Measurements from ENCODE around the gene BABAM2.

The BABAM2 gene

GRCh38 chr2:27904405-27904665 lies 13.8 kb downstream of the BABAM2 start:
- peaks cover 36% of the 10 kb centered on the region for H3K36me3 ChIP-seq
- H4K20me1 ChIP-seq = peaks cover 10% of the 10 kb centered on the region; the same call in 1 of the 2 replicates
- no peak overlapping the region for H3K4me2 ChIP-seq
- TF ChIP-seq Cebpa-rat (IDR thresholded peaks at IDR 0.05) = no peak
- no peaks in the 10 kb centered on the region for H3K4me1 ChIP-seq
- no peak overlapping the region for H3K9ac ChIP-seq
- H3K4me3 ChIP-seq = no peak overlapping the region
- H3K9me3 ChIP-seq = no peaks in the 10 kb centered on the region
- H3K27ac ChIP-seq = no peak overlapping the region
- H3K27me3 ChIP-seq = no peaks in the 10 kb centered on the region

GRCh38 chr2:27906074-27906473 lies 15.5 kb downstream of the BABAM2 start:
- no peak overlapping the region for H3K9ac ChIP-seq
- H3K27ac ChIP-seq = no peak overlapping the region
- no peaks in the 10 kb centered on the region for H3K9me3 ChIP-seq
- no peaks in the 10 kb centered on the region for H3K27me3 ChIP-seq
- H3K4me3 ChIP-seq = no peak overlapping the region
- H3K4me2 ChIP-seq = no peak overlapping the region
- TF ChIP-seq Cebpa-rat (IDR thresholded peaks at IDR 0.05) = no peak
- H4K20me1 ChIP-seq = peaks cover 23% of the 10 kb centered on the region; the same call in 1 of the 2 replicates
- H3K36me3 ChIP-seq = peaks cover 32% of the 10 kb centered on the region
- no peaks in the 10 kb centered on the region for H3K4me1 ChIP-seq

GRCh38 chr2:27907547-27907946 lies 17.0 kb downstream of the BABAM2 start:
- no peak overlapping the region for H3K4me2 ChIP-seq
- no peak for TF ChIP-seq Cebpa-rat (IDR thresholded peaks at IDR 0.05)
- H3K4me1 ChIP-seq = no peaks in the 10 kb centered on the region
- no peak overlapping the region for H3K4me3 ChIP-seq
- no peak overlapping the region for H3K9ac ChIP-seq
- H4K20me1 ChIP-seq = peaks cover 23% of the 10 kb centered on the region; the same call in 1 of the 2 replicates
- no peaks in the 10 kb centered on the region for H3K9me3 ChIP-seq
- no peak overlapping the region for H3K27ac ChIP-seq
- H3K36me3 ChIP-seq = peaks cover 26% of the 10 kb centered on the region; the same call in 1 of the 2 replicates
- H3K27me3 ChIP-seq = no peaks in the 10 kb centered on the region

- TF ChIP-seq Cebpa-rat (IDR thresholded peaks at IDR 0.05) = no peak
- H3K9ac ChIP-seq = no peak overlapping the region
- no peaks in the 10 kb centered on the region for H3K27me3 ChIP-seq
- peaks cover 3% of the 10 kb centered on the region for H3K4me1 ChIP-seq
- H3K27ac ChIP-seq = no peak overlapping the region
- peaks cover 23% of the 10 kb centered on the region; the same call in 1 of the 2 replicates for H4K20me1 ChIP-seq
- no peaks in the 10 kb centered on the region for H3K9me3 ChIP-seq
- no peak overlapping the region for H3K4me3 ChIP-seq
- peaks cover 19% of the 10 kb centered on the region; the same call in 1 of the 2 replicates for H3K36me3 ChIP-seq
- H3K4me2 ChIP-seq = no peak overlapping the region
These were observed 19.4 kb downstream of the BABAM2 start for GRCh38 chr2:27909901-27910300.

GRCh38 chr2:27911458-27912210 lies 21.1 kb downstream of the BABAM2 start:
- Histone ChIP-seq H3K9me3 (no peaks in the 10 kb centered on the region), H3K4me3 (no peak overlapping the region), H3K4me1 (peaks cover 15% of the 10 kb centered on the region), H3K4me2 (no peak overlapping the region), H4K20me1 (peaks cover 23% of the 10 kb centered on the region; the same call in 1 of the 2 replicates), H3K27ac (no peak overlapping the region), H3K36me3 (peaks cover 14% of the 10 kb centered on the region; the same call in 1 of the 2 replicates), H3K9ac (no peak overlapping the region), H3K27me3 (no peaks in the 10 kb centered on the region)
- no peak for TF ChIP-seq Cebpa-rat (IDR thresholded peaks at IDR 0.05)

GRCh38 chr2:27912512-27912911 lies 22.0 kb downstream of the BABAM2 start:
- H3K4me3 ChIP-seq = no peak overlapping the region
- no peaks in the 10 kb centered on the region for H3K27me3 ChIP-seq
- TF ChIP-seq Cebpa-rat (IDR thresholded peaks at IDR 0.05) = no peak
- H3K27ac ChIP-seq = no peak overlapping the region
- H3K4me1 ChIP-seq = peaks cover 15% of the 10 kb centered on the region
- H3K36me3 ChIP-seq = peaks cover 19% of the 10 kb centered on the region
- H3K4me2 ChIP-seq = no peak overlapping the region
- H3K9ac ChIP-seq = no peak overlapping the region
- peaks cover 23% of the 10 kb centered on the region; the same call in 1 of the 2 replicates for H4K20me1 ChIP-seq
- H3K9me3 ChIP-seq = 0 out of 2 replicates have a peak, but pooled peaks cover 4% of the 10 kb centered on the region

- Histone ChIP-seq H3K9me3 (0 out of 2 replicates have a peak, but pooled peaks cover 4% of the 10 kb centered on the region), H3K27ac (no peak overlapping the region), H3K9ac (no peak overlapping the region), H3K4me3 (no peak overlapping the region), H3K27me3 (no peaks in the 10 kb centered on the region), H3K36me3 (peaks cover 12% of the 10 kb centered on the region), H3K4me2 (no peak overlapping the region), H3K4me1 (peaks cover 15% of the 10 kb centered on the region), H4K20me1 (peaks cover 13% of the 10 kb centered on the region; the same call in 1 of the 2 replicates)
- no peak for TF ChIP-seq Cebpa-rat (IDR thresholded peaks at IDR 0.05)
These were observed 23.7 kb downstream of the BABAM2 start for GRCh38 chr2:27914041-27914804.

- Histone ChIP-seq H3K27ac (no peak overlapping the region), H3K9me3 (0 out of 2 replicates have a peak, but pooled peaks cover 4% of the 10 kb centered on the region), H3K4me1 (peaks cover 15% of the 10 kb centered on the region), H3K27me3 (no peaks in the 10 kb centered on the region), H3K36me3 (peaks cover 12% of the 10 kb centered on the region), H3K9ac (0 out of 2 replicates have a peak overlapping the region, but pooled peaks have one; percentile 4), H4K20me1 (peaks cover 9% of the 10 kb centered on the region; the same call in 1 of the 2 replicates), H3K4me3 (no peak overlapping the region), H3K4me2 (peak overlapping the region; percentile 1; the same call in 1 of the 2 replicates)
- no peak for TF ChIP-seq Cebpa-rat (IDR thresholded peaks at IDR 0.05)
These were observed 24.3 kb downstream of the BABAM2 start for GRCh38 chr2:27914805-27915175.

- Histone ChIP-seq H3K9ac (0 out of 2 replicates have a peak overlapping the region, but pooled peaks have one; percentile 4), H3K4me1 (peaks cover 19% of the 10 kb centered on the region), H3K4me2 (peak overlapping the region; percentile 1; the same call in 1 of the 2 replicates), H3K4me3 (no peak overlapping the region), H4K20me1 (peaks cover 7% of the 10 kb centered on the region; the same call in 1 of the 2 replicates), H3K27me3 (no peaks in the 10 kb centered on the region), H3K9me3 (0 out of 2 replicates have a peak, but pooled peaks cover 4% of the 10 kb centered on the region), H3K36me3 (peaks cover 10% of the 10 kb centered on the region), H3K27ac (no peak overlapping the region)
- no peak for TF ChIP-seq Cebpa-rat (IDR thresholded peaks at IDR 0.05)
These were observed 24.7 kb downstream of the BABAM2 start for GRCh38 chr2:27915191-27915590.
